HepG2 (cell line): ENCODE measurements around the gene DGKG. TPM values are rescaled to one million over a fixed set of nuclear protein-coding genes. Genes with fewer than 3 reads are reported as not detected.

Experiments
- ATAD3A ChIP-seq: sonication (generic); formaldehyde crosslinking; IDR thresholded peaks from 2 replicates; pipeline ENCODE4 v1.4.0; 2020; ENCODE audit warnings: missing genetic modification reagents
- DR1 ChIP-seq: sonication (generic); formaldehyde crosslinking; IDR thresholded peaks from 2 replicates; pipeline ENCODE4 v1.8.0; 2021; ENCODE audit warnings: mild to moderate bottlenecking, missing genetic modification reagents, inconsistent platforms
- HNRNPK ChIP-seq: fragments of 200-400 bp; formaldehyde crosslinking; IDR thresholded peaks from 2 replicates; pipeline ENCODE4 v1.6.1; 2018; ENCODE audit warnings: low read length, low read depth, moderate library complexity, mild to moderate bottlenecking; ENCODE audit not compliant: poor library complexity, severe bottlenecking
- NFKB2 ChIP-seq: sonication (generic); formaldehyde crosslinking; IDR thresholded peaks from 2 replicates; pipeline ENCODE4 v1.4.0; 2020; ENCODE audit warnings: missing genetic modification reagents, borderline replicate concordance
- PRMT3 ChIP-seq: sonication (generic); formaldehyde crosslinking; IDR thresholded peaks from 2 replicates; pipeline ENCODE4 v1.8.1; 2022; ENCODE audit warnings: low read depth, mild to moderate bottlenecking, moderate library complexity, missing genetic modification reagents, borderline replicate concordance
- RXRB ChIP-seq: IDR thresholded peaks from 2 replicates; pipeline ENCODE4 v1.6.1; 2016; ENCODE audit warnings: borderline replicate concordance, missing genetic modification reagents, missing compliant biosample characterization
- SRF ChIP-seq: IDR thresholded peaks from 2 replicates; pipeline ENCODE4 v1.6.1; 2011; ENCODE audit warnings: mild to moderate bottlenecking, low read depth, low read length, moderate library complexity
- THRA ChIP-seq: sonication (generic); formaldehyde crosslinking; IDR thresholded peaks from 2 replicates; pipeline ENCODE4 v1.4.0; 2020; ENCODE audit warnings: missing genetic modification reagents, borderline replicate concordance
- ZNF18 ChIP-seq: sonication (generic); formaldehyde crosslinking; IDR thresholded peaks from 2 replicates; pipeline ENCODE4 v1.8.0; 2022; ENCODE audit warnings: mild to moderate bottlenecking, missing genetic modification reagents; ENCODE audit not compliant: insufficient replicate concordance
- ZNF274 ChIP-seq: sonication (generic); formaldehyde crosslinking; IDR thresholded peaks from 2 replicates; pipeline ENCODE4 v1.5.1; 2020; ENCODE audit warnings: mild to moderate bottlenecking, missing genetic modification reagents
- ZNF333 ChIP-seq: sonication (generic); formaldehyde crosslinking; IDR thresholded peaks from 2 replicates; pipeline ENCODE4 v1.4.0; 2020; ENCODE audit warnings: mild to moderate bottlenecking, missing genetic modification reagents, borderline replicate concordance
- ZNF550 ChIP-seq: sonication (generic); formaldehyde crosslinking; IDR thresholded peaks from 2 replicates; pipeline ENCODE4 v1.4.0; 2020; ENCODE audit warnings: mild to moderate bottlenecking, missing genetic modification reagents, borderline replicate concordance
- ZNF672 ChIP-seq: sonication (generic); formaldehyde crosslinking; IDR thresholded peaks from 2 replicates; pipeline ENCODE4 v1.8.1; 2022; ENCODE audit warnings: missing genetic modification reagents
- ZNF790 ChIP-seq: sonication (generic); formaldehyde crosslinking; IDR thresholded peaks from 2 replicates; pipeline ENCODE4 v1.8.0; 2022; ENCODE audit warnings: missing genetic modification reagents, mild to moderate bottlenecking, borderline replicate concordance
- polyA plus RNA-seq, 8 experiments: library from polyadenylated mRNA; depleted of rRNA in 3 of 8; stranded (reverse) in 7 of 8; unstranded in 1 of 8; fragments of >200 nt; fragmentation: Illumina TruSeq in 4 of 8; extraction: Trizol in 4 of 8; gene quantifications; 2 replicates each; pipeline versions ENCODE4 v1.2.1 to v1.2.3, GENCODE V29; 2011 to 2016; ENCODE audit warnings: low read depth in 4 of 8, missing spikeins in 1 of 8, mixed read lengths in 1 of 8; ENCODE audit not compliant: insufficient read depth in 1 of 8
- total RNA-seq, 5 experiments: library from RNA; depleted of rRNA; stranded (reverse); fragments of >200 nt; fragmentation: Illumina TruSeq; extraction: Trizol; gene quantifications; 2 replicates each; pipeline ENCODE4 v1.2.3, GENCODE V29; 2016; ENCODE audit warnings: low read depth in 1 of 5
- TF ChIP-seq, protein P1 (sequence below): sonication (generic); formaldehyde crosslinking; IDR thresholded peaks from 2 replicates; pipeline ENCODE4 v1.5.0; 2020; ENCODE audit warnings: mild to moderate bottlenecking, missing genetic modification reagents
- TF ChIP-seq, protein P2 (sequence below), 2 experiments: fragments of 450-650 bp in 1 of 2; sonication (generic) in 1 of 2; formaldehyde crosslinking; IDR thresholded peaks; 2 replicates each; pipeline versions ENCODE4 v1.5.0 to v1.8.0; 2020 to 2022; ENCODE audit warnings: mild to moderate bottlenecking in 1 of 2, missing genetic modification reagents in 1 of 2
- TF ChIP-seq, protein P3 (sequence below), 2 experiments: sonication (generic) in 1 of 2; formaldehyde crosslinking in 1 of 2; IDR thresholded peaks; 2 replicates each; pipeline versions ENCODE4 v1.4.0 to v1.6.1; 2018 to 2020; ENCODE audit warnings: missing genetic modification reagents in 2 of 2, borderline replicate concordance in 1 of 2, low read depth in 1 of 2, mild to moderate bottlenecking in 1 of 2, missing biosample characterization in 1 of 2

The DGKG gene
- total and polyA plus RNA-seq, 2 of the 13 experiments (the other 11 are each of a cell fraction or from before 2014, with no cell fraction given) = 3.8 to 6.2 TPM

DNA sequence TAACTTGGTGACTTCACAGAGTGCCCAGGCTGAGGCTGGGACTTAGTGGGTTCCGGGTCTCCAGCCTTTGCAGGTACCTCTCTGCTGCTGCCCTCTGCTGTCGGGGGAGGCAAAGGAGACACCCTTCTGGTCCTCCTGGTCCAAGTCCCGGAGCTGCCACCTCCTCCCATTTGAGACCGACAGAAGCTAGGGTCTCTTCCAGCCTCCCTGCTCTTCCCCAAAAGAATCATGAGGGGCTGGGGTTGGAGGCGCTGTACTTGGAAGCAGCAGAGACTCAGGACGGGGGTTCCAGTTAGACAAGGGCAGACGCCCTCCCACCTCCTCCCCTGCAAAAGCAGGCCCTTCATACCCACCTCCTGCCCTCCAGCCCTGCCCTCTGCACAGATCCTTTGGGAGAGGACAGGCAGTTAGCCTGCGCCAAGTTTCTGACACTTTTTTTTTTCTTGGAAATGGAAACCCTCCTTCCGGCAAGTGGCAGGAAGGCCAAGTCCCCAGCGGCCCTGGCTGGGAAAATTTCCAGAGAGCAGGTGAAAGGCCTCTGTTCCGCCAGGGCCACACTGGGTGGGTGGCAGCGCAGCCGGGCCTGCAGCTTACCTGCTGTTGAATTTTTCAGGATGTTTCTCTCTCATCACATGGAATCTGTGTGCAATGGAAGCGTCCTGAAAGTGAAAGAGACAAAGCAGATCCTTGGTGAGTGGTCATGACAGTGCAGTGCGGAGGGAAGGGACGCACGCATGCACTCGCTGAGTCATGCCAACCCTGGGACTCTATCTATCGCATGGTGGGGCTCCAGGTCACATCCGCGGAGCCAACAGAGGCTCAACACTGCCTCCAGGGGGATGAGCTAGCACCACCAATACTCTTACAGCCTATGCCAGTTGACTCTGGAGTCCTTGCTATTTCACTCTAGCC lies 119.9 kb downstream of the DGKG start (continued):
- TF ChIP-seq ZNF333 (CRISPR knock-in tag) (no peak), ZNF18 (CRISPR knock-in tag) (no peak), THRA (CRISPR knock-in tag) (peak; percentile 42; the same call in 1 of the 2 replicates), ATAD3A (CRISPR knock-in tag) (no peak), ZNF790 (CRISPR knock-in tag) (no peak), ZNF274 (CRISPR knock-in tag) (no peak), RXRB (peak; percentile 74), PRMT3 (no peak), ZNF672 (no peak), DR1 (no peak), ZNF550 (CRISPR knock-in tag) (no peak), HNRNPK (no peak), SRF (no peak), NFKB2 (CRISPR knock-in tag) (peak; percentile 66; the same call in 1 of the 2 replicates)
- TF ChIP-seq, protein P1, sequence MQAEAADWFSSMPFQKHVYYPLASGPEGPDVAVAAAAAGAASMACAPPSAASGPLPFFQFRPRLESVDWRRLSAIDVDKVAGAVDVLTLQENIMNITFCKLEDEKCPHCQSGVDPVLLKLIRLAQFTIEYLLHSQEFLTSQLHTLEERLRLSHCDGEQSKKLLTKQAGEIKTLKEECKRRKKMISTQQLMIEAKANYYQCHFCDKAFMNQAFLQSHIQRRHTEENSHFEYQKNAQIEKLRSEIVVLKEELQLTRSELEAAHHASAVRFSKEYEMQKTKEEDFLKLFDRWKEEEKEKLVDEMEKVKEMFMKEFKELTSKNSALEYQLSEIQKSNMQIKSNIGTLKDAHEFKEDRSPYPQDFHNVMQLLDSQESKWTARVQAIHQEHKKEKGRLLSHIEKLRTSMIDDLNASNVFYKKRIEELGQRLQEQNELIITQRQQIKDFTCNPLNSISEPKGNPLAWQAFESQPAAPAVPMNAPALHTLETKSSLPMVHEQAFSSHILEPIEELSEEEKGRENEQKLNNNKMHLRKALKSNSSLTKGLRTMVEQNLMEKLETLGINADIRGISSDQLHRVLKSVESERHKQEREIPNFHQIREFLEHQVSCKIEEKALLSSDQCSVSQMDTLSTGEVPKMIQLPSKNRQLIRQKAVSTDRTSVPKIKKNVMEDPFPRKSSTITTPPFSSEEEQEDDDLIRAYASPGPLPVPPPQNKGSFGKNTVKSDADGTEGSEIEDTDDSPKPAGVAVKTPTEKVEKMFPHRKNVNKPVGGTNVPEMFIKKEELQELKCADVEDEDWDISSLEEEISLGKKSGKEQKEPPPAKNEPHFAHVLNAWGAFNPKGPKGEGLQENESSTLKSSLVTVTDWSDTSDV = no peak
- TF ChIP-seq, protein P2, sequence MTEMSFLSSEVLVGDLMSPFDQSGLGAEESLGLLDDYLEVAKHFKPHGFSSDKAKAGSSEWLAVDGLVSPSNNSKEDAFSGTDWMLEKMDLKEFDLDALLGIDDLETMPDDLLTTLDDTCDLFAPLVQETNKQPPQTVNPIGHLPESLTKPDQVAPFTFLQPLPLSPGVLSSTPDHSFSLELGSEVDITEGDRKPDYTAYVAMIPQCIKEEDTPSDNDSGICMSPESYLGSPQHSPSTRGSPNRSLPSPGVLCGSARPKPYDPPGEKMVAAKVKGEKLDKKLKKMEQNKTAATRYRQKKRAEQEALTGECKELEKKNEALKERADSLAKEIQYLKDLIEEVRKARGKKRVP (CRISPR knock-in tag; IDR thresholded peaks at IDR 0.05) = no peak
- TF ChIP-seq, protein P3, sequence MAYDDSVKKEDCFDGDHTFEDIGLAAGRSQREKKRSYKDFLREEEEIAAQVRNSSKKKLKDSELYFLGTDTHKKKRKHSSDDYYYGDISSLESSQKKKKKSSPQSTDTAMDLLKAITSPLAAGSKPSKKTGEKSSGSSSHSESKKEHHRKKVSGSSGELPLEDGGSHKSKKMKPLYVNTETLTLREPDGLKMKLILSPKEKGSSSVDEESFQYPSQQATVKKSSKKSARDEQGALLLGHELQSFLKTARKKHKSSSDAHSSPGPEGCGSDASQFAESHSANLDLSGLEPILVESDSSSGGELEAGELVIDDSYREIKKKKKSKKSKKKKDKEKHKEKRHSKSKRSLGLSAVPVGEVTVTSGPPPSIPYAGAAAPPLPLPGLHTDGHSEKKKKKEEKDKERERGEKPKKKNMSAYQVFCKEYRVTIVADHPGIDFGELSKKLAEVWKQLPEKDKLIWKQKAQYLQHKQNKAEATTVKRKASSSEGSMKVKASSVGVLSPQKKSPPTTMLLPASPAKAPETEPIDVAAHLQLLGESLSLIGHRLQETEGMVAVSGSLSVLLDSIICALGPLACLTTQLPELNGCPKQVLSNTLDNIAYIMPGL (CRISPR knock-in tag; IDR thresholded peaks at IDR 0.05; ENCODE audit: borderline replicate concordance in 1 of 2, low read depth in 1 of 2) = peak; percentile 87 to 97
